Breast epithelium (tissue), 4 donors: ENCODE measurements around the gene SHISA5. TPM values are rescaled to one million over a fixed set of nuclear protein-coding genes. Genes with fewer than 3 reads are reported as not detected.

Source experiments
- DNase-seq, 2 donors: peaks; one replicate each; pipeline ENCODE4 v3.0.0-alpha.2; 2019; ENCODE audit warnings: low spot score in 2 of 2
- H3K27ac ChIP-seq, 2 donors: fragments of 200-600 bp; sonication (generic) in 1 of 2; one replicate each; pipeline ENCODE4 v1.5.1; 2016 to 2019; ENCODE audit warnings: mild to moderate bottlenecking in 1 of 2
- H3K27me3 ChIP-seq, 2 donors: fragments of 200-600 bp; sonication (generic) in 1 of 2; one replicate each; pipeline versions ENCODE4 v1.5.1 to v1.6.0; 2017 to 2019; ENCODE audit warnings: control low read depth in 1 of 2, mild to moderate bottlenecking in 1 of 2
- H3K36me3 ChIP-seq: fragments of 200-600 bp; one replicate; pipeline ENCODE4 v1.5.1; 2019
- H3K4me1 ChIP-seq, 2 donors: fragments of 200-600 bp; sonication (generic); one replicate each; pipeline ENCODE4 v1.5.1; 2016 to 2019; ENCODE audit warnings: control low read depth in 1 of 2
- H3K4me3 ChIP-seq, 3 donors: fragments of 200-600 bp; sonication (generic); 1 replicate in 2 of 3; 2 replicates in 1 of 3; pipeline ENCODE4 v1.5.1; 2016 to 2019; ENCODE audit warnings: mild to moderate bottlenecking in 3 of 3, moderate library complexity in 2 of 3
- H3K9me3 ChIP-seq, 2 donors: fragments of 200-600 bp; sonication (generic) in 1 of 2; one replicate each; pipeline ENCODE4 v1.5.1; 2016 to 2019; ENCODE audit warnings: control low read depth in 1 of 2
- POLR2A ChIP-seq: fragments of 450-650 bp; IDR thresholded peaks from one replicate; pipeline ENCODE4 v1.6.1; 2016; ENCODE audit warnings: antibody characterized with exemption, mild to moderate bottlenecking, moderate library complexity
- POLR2AphosphoS5 ChIP-seq, 3 donors: sonication (generic); formaldehyde crosslinking; IDR thresholded peaks; one replicate each; pipeline ENCODE4 v1.6.1; 2017; ENCODE audit warnings: antibody characterized with exemption in 3 of 3
- intact Hi-C: fragments of 100-400 bp; cut with DNase I; formaldehyde crosslinking; loops from one replicate; pipeline ENCODE4 v1.15.1; 2023; ENCODE audit warnings: low total_unique reads
- total RNA-seq, 3 donors: library from RNA; depleted of rRNA; stranded (reverse); fragments of >200 nt; gene quantifications; one replicate each; pipeline ENCODE4 v1.1.0, GENCODE V29; 2016
- TF ChIP-seq, protein P1 (sequence below), 3 donors: fragments of 450-650 bp; IDR thresholded peaks; one replicate each; pipeline ENCODE4 v1.5.1; 2016 to 2017; ENCODE audit warnings: antibody characterized with exemption in 3 of 3, mild to moderate bottlenecking in 3 of 3, moderate library complexity in 3 of 3

Gene SHISA5
- total RNA-seq, 3 donors from 2014 or later: 65.6 to 90.1 (median 77.0) TPM

DNA sequence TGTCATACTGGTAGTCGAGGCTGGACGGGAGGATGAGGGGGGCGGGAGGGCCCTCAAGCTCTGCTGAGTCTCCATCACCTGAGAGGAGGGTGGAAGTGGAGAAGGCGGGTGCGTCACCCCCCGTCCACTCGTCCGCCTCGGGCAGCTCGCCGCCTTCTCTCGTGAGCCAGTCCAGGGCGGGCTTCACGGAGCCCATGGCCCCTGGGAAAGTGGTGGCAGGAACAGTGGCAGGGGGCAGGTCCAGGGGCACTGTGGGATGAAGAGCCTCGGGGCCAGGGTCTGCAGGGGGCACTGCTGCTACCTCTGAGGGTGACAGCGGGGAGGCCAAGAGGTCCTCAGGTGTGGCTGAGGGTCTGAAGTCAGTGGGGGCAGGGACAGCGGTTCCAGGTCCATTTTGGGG lies 84.4 kb downstream of the SHISA5 start:
- intact Hi-C loops: loop anchor here (10.0 kb wide), 1 partner anchor 145 kb away; no protein-coding TSS in a partner anchor
- H3K4me3 ChIP-seq: no peak overlapping the region
- H3K27ac ChIP-seq: no peak overlapping the region
- H3K27me3 ChIP-seq: no peaks in the 10 kb centered on the region
- TF ChIP-seq, protein P1, sequence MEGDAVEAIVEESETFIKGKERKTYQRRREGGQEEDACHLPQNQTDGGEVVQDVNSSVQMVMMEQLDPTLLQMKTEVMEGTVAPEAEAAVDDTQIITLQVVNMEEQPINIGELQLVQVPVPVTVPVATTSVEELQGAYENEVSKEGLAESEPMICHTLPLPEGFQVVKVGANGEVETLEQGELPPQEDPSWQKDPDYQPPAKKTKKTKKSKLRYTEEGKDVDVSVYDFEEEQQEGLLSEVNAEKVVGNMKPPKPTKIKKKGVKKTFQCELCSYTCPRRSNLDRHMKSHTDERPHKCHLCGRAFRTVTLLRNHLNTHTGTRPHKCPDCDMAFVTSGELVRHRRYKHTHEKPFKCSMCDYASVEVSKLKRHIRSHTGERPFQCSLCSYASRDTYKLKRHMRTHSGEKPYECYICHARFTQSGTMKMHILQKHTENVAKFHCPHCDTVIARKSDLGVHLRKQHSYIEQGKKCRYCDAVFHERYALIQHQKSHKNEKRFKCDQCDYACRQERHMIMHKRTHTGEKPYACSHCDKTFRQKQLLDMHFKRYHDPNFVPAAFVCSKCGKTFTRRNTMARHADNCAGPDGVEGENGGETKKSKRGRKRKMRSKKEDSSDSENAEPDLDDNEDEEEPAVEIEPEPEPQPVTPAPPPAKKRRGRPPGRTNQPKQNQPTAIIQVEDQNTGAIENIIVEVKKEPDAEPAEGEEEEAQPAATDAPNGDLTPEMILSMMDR (IDR thresholded peaks at IDR 0.05): no peak
- TF ChIP-seq POLR2A (no peak), POLR2AphosphoS5 (IDR thresholded peaks at IDR 0.05) (no peak)
- no peaks in the 10 kb centered on the region for H3K9me3 ChIP-seq
- H3K36me3 ChIP-seq: peaks cover 11% of the 10 kb centered on the region
- peaks cover 0 to 7% of the 10 kb centered on the region in 2 donors for H3K4me1 ChIP-seq
- DNase-seq: no peak

DNA sequence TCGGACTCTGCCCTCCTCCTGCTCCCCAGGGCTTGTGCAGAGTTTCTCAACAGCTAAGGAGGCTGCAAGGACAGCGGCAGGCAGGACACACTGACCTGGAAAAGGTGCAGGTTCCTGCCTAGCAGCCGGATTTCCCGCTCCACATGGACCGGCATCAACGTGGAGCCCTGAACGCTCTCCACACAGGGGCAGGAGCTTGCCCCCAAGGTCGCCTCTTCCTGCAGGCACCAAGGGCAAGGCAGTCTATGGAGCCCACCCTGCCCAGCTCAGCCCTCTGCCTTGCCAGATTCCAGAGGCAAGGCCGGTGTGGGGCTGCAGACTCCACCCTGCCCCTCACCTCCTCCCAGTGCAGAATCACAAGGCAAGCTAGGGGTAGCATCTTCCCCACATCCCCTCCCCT lies 84.8 kb downstream of the SHISA5 start:
- Histone ChIP-seq H3K4me3 (no peak overlapping the region), H3K4me1 (peaks cover 0 to 3% of the 10 kb centered on the region in 2 donors), H3K27ac (no peak overlapping the region), H3K36me3 (peaks cover 14% of the 10 kb centered on the region), H3K27me3 (no peaks in the 10 kb centered on the region), H3K9me3 (no peaks in the 10 kb centered on the region)
- TF ChIP-seq, protein P1 (IDR thresholded peaks at IDR 0.05): no peak
- TF ChIP-seq POLR2A (no peak), POLR2AphosphoS5 (IDR thresholded peaks at IDR 0.05) (no peak)
- DNase-seq: no peak
- intact Hi-C loops: loop anchor here (10.0 kb wide), 1 partner anchor 144 kb away; no protein-coding TSS in a partner anchor

DNA sequence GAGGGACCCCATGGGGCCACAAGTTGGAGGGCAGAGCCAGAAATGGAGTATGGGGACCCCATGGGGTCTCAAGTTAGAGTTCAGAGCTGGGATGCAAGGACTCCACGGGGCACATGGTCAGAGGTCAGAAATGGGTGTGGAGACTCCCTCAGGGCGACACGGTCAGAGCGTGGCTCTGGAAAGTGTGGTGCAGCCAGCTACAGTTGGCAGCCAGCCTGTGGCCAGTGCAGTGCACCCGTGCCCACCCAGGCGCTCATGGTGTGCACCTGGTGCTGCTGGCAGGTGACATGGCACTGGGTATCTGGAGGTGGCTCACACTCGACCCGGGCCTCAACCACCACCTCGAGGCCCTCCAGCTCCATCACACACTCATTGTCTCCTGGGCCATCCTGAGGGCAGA lies 85.3 kb downstream of the SHISA5 start:
- intact Hi-C loops: loop anchor here (10.0 kb wide), 1 partner anchor 144 kb away; no protein-coding TSS in a partner anchor
- peaks cover 14% of the 10 kb centered on the region for H3K36me3 ChIP-seq
- no peaks in the 10 kb centered on the region for H3K27me3 ChIP-seq
- no peak overlapping the region for H3K4me3 ChIP-seq
- no peaks in the 10 kb centered on the region for H3K9me3 ChIP-seq
- TF ChIP-seq POLR2A (no peak), POLR2AphosphoS5 (IDR thresholded peaks at IDR 0.05) (no peak)
- TF ChIP-seq, protein P1 (IDR thresholded peaks at IDR 0.05): no peak
- H3K4me1 ChIP-seq: no peaks in the 10 kb centered on the region
- no peak overlapping the region for H3K27ac ChIP-seq
- no peak for DNase-seq

DNA sequence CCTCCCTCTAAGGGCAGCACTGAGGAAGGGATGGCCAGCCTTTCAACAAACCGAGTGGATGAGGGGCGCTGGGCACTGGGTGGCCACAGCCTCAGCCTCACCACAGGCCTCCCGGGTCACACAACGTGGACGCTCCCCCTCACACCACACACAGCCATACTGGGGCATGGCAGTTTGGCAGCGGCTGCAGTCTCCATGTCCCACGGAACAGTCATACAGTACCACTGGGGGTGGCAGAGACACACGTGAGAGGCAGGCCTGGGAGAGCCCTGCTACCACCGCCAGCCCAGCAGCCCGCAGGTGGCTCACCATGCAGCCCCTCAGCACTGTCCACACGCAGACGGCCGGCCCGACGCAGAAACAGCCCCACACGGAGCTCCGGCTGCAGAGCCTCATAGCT lies 85.8 kb downstream of the SHISA5 start:
- Histone ChIP-seq H3K36me3 (peaks cover 14% of the 10 kb centered on the region), H3K4me3 (no peak overlapping the region), H3K27ac (no peak overlapping the region), H3K9me3 (no peaks in the 10 kb centered on the region), H3K27me3 (no peaks in the 10 kb centered on the region), H3K4me1 (no peaks in the 10 kb centered on the region)
- DNase-seq: no peak
- TF ChIP-seq POLR2AphosphoS5 (IDR thresholded peaks at IDR 0.05) (no peak), POLR2A (no peak)
- TF ChIP-seq, protein P1 (IDR thresholded peaks at IDR 0.05): no peak
- intact Hi-C loops: loop anchor here (10.0 kb wide), 1 partner anchor 143 kb away; no protein-coding TSS in a partner anchor

Other genes with a start within 250 kb of the SHISA5 start
- gene NME6, start 202.8 kb downstream of the SHISA5 start, total RNA-seq: 10 to 100 TPM; 24.6 to 38.5 (median 34.1) TPM
- gene SPINK8, start 170.5 kb downstream of the SHISA5 start, total RNA-seq: not detected
- gene FBXW12, start 132.0 kb downstream of the SHISA5 start, total RNA-seq: under 1 TPM in 2 of 3 donors, not detected in 1; 0.32 to 0.66 TPM
- gene PLXNB1, start 74.1 kb downstream of the SHISA5 start, total RNA-seq: 100 to 1,000 TPM in 2 of 3 donors, 10 to 100 TPM in 1; 60.2 to 182 (median 148) TPM
- 10 to 100 TPM; 12.5 to 14.7 (median 13.9) TPM for gene CCDC51, start 64.1 kb downstream of the SHISA5 start, total RNA-seq
- 100 to 1,000 TPM; 270 to 343 (median 333) TPM for gene TMA7, start 63.9 kb downstream of the SHISA5 start, total RNA-seq
- 1 to 10 TPM; 8.2 to 8.6 (median 8.2) TPM for gene ATRIP, start 57.4 kb downstream of the SHISA5 start, total RNA-seq
- 1 to 10 TPM; 1.8 to 6.9 (median 5.2) TPM for gene PFKFB4, start 52.6 kb upstream of the SHISA5 start, total RNA-seq
- under 1 TPM in 1 of 3 donors, not detected in 2; 0.44 TPM for gene UCN2, start 59.6 kb upstream of the SHISA5 start, total RNA-seq
- 10 to 100 TPM in 2 of 3 donors, under 1 TPM in 1; 0.48 to 18.6 (median 12.5) TPM for gene COL7A1, start 91.2 kb upstream of the SHISA5 start, total RNA-seq
- 100 to 1,000 TPM; 163 to 230 (median 180) TPM for gene UQCRC1, start 105.5 kb upstream of the SHISA5 start, total RNA-seq
- not detected for gene TMEM89, start 117.6 kb upstream of the SHISA5 start, total RNA-seq
- gene SLC26A6, start 131.3 kb upstream of the SHISA5 start, total RNA-seq: 10 to 100 TPM; 12.6 to 21.6 (median 16.0) TPM
- gene CELSR3, start 158.7 kb upstream of the SHISA5 start, total RNA-seq: 1 to 10 TPM in 2 of 3 donors, under 1 TPM in 1; 0.88 to 1.3 (median 1.1) TPM
- gene NCKIPSD, start 181.7 kb upstream of the SHISA5 start, total RNA-seq: 10 to 100 TPM; 31.8 to 40.3 (median 36.4) TPM
- gene IP6K2, start 213.0 kb upstream of the SHISA5 start, total RNA-seq: 100 to 1,000 TPM in 2 of 3 donors, 10 to 100 TPM in 1; 84.0 to 185 (median 126) TPM